OCI-LY3 (cell line): ENCODE data around the gene ELF5.

Experiments used
- EZH2phosphoT487 ChIP-seq: fragments of 200-600 bp; shearing (Covaris generic); IDR thresholded peaks from 2 replicates; pipeline ENCODE4 v1.6.1; 2018; ENCODE audit warnings: antibody characterized with exemption, mixed run types, low read depth
- TF ChIP-seq, protein P1 (sequence below): fragments of 200-600, 300-600 bp; sonication (generic); IDR thresholded peaks from 2 replicates; pipeline ENCODE4 v1.5.1; 2014; ENCODE audit warnings: antibody characterized with exemption, low read length, low read depth

DNA sequence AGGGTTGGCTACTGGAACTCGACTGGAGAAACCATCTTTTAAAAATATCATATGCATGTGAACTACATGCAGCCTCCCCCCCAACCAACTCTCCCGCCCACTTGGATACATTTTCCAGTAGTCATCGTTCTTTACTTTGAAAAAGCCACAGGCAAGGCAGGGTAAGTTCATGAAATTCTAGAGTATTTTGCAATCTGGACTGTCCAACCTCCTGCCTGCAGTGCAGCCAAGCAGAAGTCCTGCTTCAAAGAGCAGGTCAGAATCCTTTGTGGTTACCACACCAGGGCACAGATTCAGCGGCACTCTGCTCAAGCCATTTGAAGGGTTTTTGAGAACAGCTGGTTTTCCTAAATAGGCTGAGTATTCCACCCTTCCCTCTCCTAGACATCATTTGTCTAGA, 12.1 kb downstream of the ELF5 start:
- TF ChIP-seq, protein P1, sequence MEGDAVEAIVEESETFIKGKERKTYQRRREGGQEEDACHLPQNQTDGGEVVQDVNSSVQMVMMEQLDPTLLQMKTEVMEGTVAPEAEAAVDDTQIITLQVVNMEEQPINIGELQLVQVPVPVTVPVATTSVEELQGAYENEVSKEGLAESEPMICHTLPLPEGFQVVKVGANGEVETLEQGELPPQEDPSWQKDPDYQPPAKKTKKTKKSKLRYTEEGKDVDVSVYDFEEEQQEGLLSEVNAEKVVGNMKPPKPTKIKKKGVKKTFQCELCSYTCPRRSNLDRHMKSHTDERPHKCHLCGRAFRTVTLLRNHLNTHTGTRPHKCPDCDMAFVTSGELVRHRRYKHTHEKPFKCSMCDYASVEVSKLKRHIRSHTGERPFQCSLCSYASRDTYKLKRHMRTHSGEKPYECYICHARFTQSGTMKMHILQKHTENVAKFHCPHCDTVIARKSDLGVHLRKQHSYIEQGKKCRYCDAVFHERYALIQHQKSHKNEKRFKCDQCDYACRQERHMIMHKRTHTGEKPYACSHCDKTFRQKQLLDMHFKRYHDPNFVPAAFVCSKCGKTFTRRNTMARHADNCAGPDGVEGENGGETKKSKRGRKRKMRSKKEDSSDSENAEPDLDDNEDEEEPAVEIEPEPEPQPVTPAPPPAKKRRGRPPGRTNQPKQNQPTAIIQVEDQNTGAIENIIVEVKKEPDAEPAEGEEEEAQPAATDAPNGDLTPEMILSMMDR = no peak
- no peak for TF ChIP-seq EZH2phosphoT487
